Hematopoietic multipotent progenitor cell treated with erythropoietin and hydrocortisone succinate and interleukin-3 and kit ligand, for 17 days (in vitro differentiated cells): ENCODE data around the gene UGT1A10.

Experiments used
- DNase-seq: peaks from one replicate; pipeline ENCODE4 v3.0.0-alpha.2; 2015; ENCODE audit warnings: low spot score

The UGT1A10 gene

GRCh38 chr2:233773854-233774253, 137.6 kb downstream of the UGT1A10 start:
- DNase-seq: no peak

- no peak for DNase-seq
Measured at GRCh38 chr2:233775414-233775813, 139.2 kb downstream of the UGT1A10 start.

GRCh38 chr2:233778030-233778429, 141.8 kb downstream of the UGT1A10 start, which contains the start of gene MROH2A:
Gene MROH2A (plus strand): TSS chr2:233778330. CDS start chr2:233779359, 1,029 bp downstream.
- DNase-seq: no peak

- no peak for DNase-seq
Measured at GRCh38 chr2:233779722-233780121, 143.5 kb downstream of the UGT1A10 start.

GRCh38 chr2:233780771-233781170, 144.5 kb downstream of the UGT1A10 start:
- no peak for DNase-seq

GRCh38 chr2:233789554-233789953, 153.3 kb downstream of the UGT1A10 start:
- DNase-seq: no peak

GRCh38 chr2:233791151-233791882, 155.1 kb downstream of the UGT1A10 start:
- no peak for DNase-seq

- no peak for DNase-seq
Measured at GRCh38 chr2:233791883-233792329, 155.7 kb downstream of the UGT1A10 start.

GRCh38 chr2:233792720-233793119, 156.5 kb downstream of the UGT1A10 start:
- DNase-seq: no peak

- DNase-seq: no peak
Measured at GRCh38 chr2:233793465-233794127, 157.3 kb downstream of the UGT1A10 start.

- DNase-seq: no peak
Measured at GRCh38 chr2:233794128-233794658, 157.9 kb downstream of the UGT1A10 start.

- no peak for DNase-seq
Measured at GRCh38 chr2:233795735-233796171, 159.5 kb downstream of the UGT1A10 start.

- no peak for DNase-seq
Measured at GRCh38 chr2:233796254-233796653, 160.0 kb downstream of the UGT1A10 start.

- DNase-seq: no peak
Measured at GRCh38 chr2:233798335-233799086, 162.3 kb downstream of the UGT1A10 start.

GRCh38 chr2:233799087-233799665, 162.9 kb downstream of the UGT1A10 start:
- DNase-seq: no peak

GRCh38 chr2:233799716-233800115, 163.5 kb downstream of the UGT1A10 start:
- no peak for DNase-seq

GRCh38 chr2:233800208-233800607, 164.0 kb downstream of the UGT1A10 start:
- DNase-seq: no peak

- DNase-seq: no peak
Measured at GRCh38 chr2:233801357-233802131, 165.3 kb downstream of the UGT1A10 start.

- DNase-seq: no peak
Measured at GRCh38 chr2:233802132-233802815, 166.0 kb downstream of the UGT1A10 start.

GRCh38 chr2:233803292-233803911, 167.2 kb downstream of the UGT1A10 start:
- no peak for DNase-seq
